GM12892 (cell line): ENCODE measurements around the gene WASF3.

Source experiments
- DNase-seq: peaks from one replicate; pipeline ENCODE4 v3.0.0; 2011; ENCODE audit not compliant: insufficient read length
- FAIRE-seq: peaks from 2 replicates; lab custom pipeline; 2011; peaks lifted over from hg19 to GRCh38; lab: Jason Lieb, UNC
- POLR2A ChIP-seq: IDR thresholded peaks from 2 replicates; pipeline ENCODE4 v1.6.1; 2011; ENCODE audit warnings: low read depth, low read length, control low read depth
- POLR2AphosphoS5 ChIP-seq: IDR thresholded peaks from 2 replicates; pipeline ENCODE4 v1.6.1; 2011; ENCODE audit warnings: low read depth, low read length, control low read depth
- TAF1 ChIP-seq: IDR thresholded peaks from 2 replicates; pipeline ENCODE4 v1.6.1; 2011; ENCODE audit warnings: low read depth, mild to moderate bottlenecking, control low read depth, low read length, borderline replicate concordance

The WASF3 gene

DNA sequence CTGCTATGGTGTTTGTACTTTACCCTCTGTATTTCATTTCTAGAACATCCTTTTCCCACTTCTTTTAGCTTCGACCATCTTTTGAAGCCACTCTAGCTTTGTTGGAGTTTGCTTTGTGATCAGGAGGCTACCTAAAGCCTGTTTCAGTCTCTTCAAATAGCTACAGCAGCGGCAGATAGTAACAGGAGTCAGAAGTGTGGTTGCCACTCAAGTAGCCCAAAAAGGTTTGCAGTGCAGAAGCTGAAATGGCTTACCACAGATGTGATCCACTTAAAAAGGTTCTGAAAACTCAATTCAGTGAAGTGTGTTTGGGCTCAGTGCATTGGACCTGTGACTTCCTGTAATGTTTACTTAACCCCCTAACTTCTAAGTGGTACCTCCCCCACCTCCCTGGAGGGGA lies 26.2 kb downstream of the WASF3 start:
- FAIRE-seq = no peak
- no peak for DNase-seq
- TF ChIP-seq POLR2A (no peak), TAF1 (no peak), POLR2AphosphoS5 (no peak)

DNA sequence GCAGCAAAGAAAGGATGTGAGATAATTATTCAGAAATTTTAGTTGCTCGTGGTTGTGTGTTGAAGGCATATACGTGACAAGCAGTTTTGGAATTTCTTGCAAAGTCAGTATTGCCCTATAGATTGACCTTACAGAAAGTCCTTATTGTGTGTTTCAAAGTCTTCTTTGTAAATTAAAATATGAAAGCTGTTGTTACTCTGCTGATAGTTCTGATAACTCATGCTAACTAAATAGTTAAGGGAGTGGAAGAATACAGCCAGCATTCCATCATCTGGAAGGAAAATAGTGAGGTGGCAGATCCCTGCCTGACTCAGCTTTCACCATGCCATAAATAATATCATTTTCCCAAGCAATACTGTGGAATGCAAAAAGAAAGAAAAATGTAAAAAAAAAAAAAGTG lies 27.2 kb downstream of the WASF3 start:
- no peak for FAIRE-seq
- TF ChIP-seq TAF1 = no peak
- no peak for TF ChIP-seq POLR2A
- no peak for TF ChIP-seq POLR2AphosphoS5

DNA sequence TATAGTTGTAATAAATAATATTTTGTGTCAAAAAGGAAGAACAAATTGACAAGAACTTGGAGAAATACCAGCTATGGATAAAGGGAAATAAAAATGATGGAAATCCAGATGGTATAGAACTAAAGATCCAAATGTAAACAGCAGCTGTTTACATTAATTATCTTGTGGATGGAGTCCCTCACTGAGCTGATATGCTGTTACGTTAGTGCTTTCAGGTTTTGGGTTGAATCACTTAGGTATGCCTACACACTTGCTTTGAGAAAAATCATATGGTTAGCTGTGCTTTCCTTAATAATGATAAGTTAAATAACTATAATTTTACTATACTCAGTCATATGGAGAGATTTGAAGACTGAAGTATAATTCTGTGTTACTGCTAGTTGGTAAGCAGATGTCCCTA lies 27.7 kb downstream of the WASF3 start:
- FAIRE-seq (no peak), DNase-seq (no peak)
- TF ChIP-seq POLR2AphosphoS5 = no peak
- no peak for TF ChIP-seq TAF1
- no peak for TF ChIP-seq POLR2A

More for the DNA sequence above, 27.2 kb downstream of the WASF3 start:
- DNase-seq = no peak

DNA sequence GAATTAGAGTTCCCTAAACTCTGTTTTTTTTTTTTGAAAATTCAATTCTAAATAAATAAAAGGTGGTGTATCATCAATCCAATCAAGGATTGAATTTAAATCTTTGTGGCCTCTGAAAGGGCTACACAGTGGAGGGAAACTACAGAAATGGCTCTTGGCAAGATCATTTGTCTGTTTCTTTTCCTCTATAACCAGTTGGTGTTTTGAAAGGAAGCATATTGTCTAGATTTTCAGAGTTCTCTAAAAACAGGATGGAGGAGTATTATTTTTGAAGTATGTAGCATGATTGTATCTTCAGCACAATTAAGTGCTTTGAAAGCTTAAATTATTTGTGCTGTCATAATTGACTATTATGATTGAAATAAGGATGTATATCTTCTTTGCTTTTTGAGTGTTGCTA lies 29.8 kb downstream of the WASF3 start:
- DNase-seq = no peak
- TF ChIP-seq POLR2AphosphoS5 = no peak
- no peak for TF ChIP-seq POLR2A
- TF ChIP-seq TAF1 = no peak
- no peak for FAIRE-seq

DNA sequence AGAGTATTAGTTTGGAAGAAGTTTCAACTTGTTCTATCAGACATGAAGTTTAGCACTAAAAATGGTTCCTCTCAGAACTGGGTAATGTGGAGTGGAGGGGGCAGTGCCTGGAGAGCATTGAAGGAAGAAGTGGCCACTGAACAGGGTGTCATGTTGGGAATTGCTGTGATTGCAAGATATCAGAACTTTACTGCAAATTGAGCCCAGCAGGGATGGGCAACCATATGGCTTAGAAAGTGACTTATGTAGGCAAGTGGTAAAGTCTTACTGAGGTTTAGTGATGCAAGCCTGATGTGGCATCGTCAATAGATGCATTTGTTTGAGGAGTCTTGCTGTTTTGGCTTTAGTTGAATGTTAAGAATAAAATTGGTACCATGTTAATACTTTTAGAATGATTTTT lies 31.7 kb downstream of the WASF3 start:
- TF ChIP-seq TAF1 = no peak
- TF ChIP-seq POLR2AphosphoS5 = no peak
- no peak for TF ChIP-seq POLR2A
- no peak for FAIRE-seq
- DNase-seq = no peak

DNA sequence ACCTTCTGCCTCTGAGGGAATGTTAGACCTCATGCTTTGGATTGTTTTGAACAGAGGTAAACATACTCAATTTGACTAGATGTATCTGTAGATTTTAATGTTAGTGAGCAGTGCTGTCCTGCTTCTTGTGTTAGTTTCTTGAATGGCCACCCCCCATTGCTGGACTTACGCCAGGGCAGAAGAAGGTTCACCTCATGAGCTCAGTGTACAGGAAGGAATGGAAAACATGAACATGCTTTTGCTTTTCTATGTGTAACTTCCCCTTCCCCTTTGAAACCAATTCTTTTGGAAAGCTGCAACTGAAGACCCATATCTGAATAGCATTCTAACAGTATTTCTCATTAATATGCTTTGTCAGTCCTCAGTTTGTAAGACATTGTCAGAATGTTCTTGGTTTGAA lies 32.3 kb downstream of the WASF3 start:
- FAIRE-seq (no peak), DNase-seq (no peak)
- no peak for TF ChIP-seq POLR2A
- TF ChIP-seq POLR2AphosphoS5 = no peak
- no peak for TF ChIP-seq TAF1

DNA sequence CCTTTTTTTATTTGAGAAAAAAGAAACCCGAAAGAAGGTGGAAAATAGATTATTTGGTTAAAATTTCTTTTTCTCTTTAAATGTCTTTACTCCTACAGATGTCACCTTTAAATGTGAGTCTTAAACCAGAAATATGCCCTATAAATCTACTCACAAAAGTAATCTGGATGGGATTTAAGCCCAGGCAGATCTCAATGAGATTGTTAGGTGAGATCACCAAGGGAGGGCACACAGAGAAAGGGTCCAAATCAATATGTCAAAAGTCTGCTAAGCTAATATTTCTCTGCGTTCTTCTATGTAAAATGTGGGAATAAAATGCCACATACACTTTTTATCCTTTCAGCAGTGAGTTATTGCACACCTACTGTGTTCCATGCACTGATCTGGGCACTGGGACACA lies 32.9 kb downstream of the WASF3 start:
- no peak for FAIRE-seq
- DNase-seq = no peak
- TF ChIP-seq TAF1 (no peak), POLR2A (no peak), POLR2AphosphoS5 (no peak)

DNA sequence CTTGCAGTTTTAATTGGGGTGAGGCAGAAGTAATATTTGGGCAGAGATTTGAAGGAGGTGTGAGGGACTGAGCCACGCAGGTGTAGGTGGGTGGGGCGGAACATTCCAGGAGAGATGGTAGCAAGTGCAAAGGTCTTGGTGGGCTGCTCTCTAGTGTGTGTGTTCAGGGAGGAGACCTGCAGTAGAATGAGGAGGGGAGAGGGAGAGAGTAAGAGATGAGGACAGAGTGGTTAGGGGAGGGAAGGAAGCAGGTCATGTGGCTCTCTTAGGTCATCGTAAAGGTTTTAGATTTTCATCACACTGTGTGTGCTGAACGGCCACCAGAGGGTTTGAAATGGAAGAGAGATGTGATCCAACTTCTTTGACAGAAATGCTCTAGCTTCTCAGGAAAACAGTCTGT lies 33.5 kb downstream of the WASF3 start:
- DNase-seq = no peak
- TF ChIP-seq POLR2A = no peak
- no peak for TF ChIP-seq TAF1
- TF ChIP-seq POLR2AphosphoS5 = no peak
- FAIRE-seq = no peak

DNA sequence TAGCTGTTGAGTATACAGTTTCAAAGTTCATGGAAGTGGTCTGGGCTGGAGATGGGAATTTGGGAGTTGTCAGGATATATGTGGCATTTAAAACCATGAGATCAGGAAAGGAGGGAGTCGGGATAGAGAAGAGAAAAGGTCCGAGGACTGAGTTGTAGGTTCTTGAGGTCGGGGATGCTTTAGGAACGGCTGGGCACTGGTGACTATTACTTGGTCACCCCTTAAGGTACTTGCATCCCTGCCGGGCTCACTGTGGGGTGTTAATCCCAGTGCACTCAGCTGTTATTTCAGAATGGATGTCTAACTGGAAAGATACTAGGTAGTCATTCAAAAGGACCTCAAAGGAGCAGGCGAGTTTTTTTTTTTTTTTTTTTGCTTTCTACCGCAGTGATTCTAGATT lies 34.2 kb downstream of the WASF3 start:
- FAIRE-seq = no peak
- DNase-seq = no peak
- TF ChIP-seq TAF1 = no peak
- no peak for TF ChIP-seq POLR2A
- no peak for TF ChIP-seq POLR2AphosphoS5

DNA sequence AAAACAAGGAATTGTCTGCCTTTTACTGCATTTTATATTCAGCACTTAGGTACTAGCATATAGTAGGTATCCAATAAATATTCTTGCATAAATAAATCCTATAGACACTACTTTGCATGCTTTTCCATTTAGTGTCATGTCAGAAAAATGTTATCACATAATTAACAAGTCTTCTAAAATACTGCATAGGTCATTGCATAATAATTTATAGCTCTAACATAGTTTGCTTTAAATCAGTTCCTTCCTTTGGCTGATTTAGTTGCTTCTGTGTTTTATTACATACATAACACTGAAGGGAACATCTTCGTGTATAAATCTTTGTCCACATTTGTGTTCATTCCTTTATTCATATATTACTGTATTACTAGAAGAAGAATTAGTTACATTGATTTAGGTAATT lies 36.2 kb downstream of the WASF3 start:
- FAIRE-seq (no peak), DNase-seq (no peak)
- TF ChIP-seq TAF1 (no peak), POLR2A (no peak)

DNA sequence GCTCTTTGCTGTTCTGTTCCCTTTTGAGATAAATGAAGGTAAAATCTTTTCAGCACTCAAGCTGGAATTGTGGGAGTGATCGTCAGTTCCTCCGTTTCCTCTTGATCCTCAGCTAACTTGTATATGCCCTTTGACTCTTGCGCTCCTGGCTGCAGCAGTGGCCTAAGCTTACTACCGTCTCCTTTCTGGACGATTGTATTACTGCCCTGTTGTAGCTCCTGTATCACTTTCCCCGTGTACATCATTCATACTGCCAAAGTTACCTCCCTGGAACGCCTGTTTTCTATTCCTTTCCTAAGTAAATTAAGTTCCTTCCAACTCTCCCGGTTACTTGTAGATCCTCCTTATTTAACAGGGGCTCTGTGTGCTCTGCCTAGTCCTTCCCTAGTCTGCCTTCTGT lies 36.9 kb downstream of the WASF3 start:
- no peak for TF ChIP-seq TAF1
- no peak for TF ChIP-seq POLR2AphosphoS5
- TF ChIP-seq POLR2A = no peak
- no peak for DNase-seq
- no peak for FAIRE-seq

DNA sequence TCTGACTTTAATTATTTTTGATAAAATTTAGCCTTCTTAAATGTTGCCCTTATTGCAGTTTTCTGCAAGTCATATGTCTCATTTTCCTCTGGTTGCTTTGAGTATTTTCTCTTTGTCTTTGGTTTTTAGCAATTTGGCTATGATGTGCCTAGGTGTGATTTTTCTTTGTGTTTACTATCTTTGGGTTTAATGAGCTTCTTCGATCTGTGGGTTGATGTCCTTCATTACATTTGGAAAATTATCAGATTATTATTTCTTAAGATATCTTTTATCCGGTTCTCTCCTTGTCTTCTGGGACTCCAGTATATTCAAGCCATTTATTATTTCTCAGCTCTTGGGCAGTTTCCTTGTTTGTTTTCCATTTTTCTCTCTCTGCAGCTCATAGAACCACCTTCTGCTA lies 39.0 kb downstream of the WASF3 start:
- no peak for DNase-seq
- no peak for TF ChIP-seq TAF1
- no peak for TF ChIP-seq POLR2AphosphoS5
- no peak for TF ChIP-seq POLR2A

DNA sequence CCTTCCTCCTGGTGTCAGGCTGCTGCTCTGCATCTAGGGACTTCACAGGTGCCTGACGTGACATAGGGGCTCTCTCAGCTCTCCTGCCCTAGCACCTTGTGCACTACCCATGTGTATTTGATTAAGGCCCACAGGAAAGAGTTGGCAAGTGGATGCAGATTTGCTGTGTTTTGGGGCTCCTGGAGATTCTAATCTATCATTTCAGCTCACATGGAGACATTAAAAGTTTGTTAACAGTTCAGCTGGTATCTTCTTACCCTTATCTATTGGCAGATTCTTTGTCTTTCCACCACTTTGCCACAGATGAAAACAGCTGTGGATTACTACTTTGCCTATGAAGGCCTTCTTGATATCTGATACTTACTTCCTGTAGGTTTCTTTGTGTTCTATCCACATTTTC lies 41.9 kb downstream of the WASF3 start:
- FAIRE-seq (no peak), DNase-seq (no peak)
- TF ChIP-seq TAF1 = no peak
- no peak for TF ChIP-seq POLR2AphosphoS5
- TF ChIP-seq POLR2A = no peak

More for the DNA sequence above, 39.0 kb downstream of the WASF3 start:
- no peak for FAIRE-seq

DNA sequence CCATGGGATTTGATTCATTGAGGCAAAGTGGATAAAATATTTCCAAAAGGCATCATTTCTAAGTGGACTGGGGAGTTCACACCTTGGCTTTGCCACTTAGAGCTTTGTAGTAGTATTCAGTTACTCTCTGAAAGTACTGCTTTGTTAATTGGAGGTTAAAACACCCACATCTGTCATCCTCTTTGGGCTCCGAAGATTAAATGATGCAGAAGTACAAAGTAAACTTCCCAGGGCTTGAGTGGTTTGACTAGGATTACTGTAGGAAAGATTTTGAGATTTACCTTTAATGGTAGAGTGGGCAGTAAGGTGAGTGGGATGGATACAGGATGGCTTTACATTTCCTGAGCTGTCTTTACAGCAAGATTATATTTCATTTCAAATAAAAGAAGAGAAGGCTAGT lies 42.4 kb downstream of the WASF3 start:
- DNase-seq = no peak
- FAIRE-seq = no peak
- TF ChIP-seq POLR2AphosphoS5 (no peak), POLR2A (no peak), TAF1 (no peak)
